Ectodermal cell (in vitro differentiated cells): ENCODE measurements around the gene SERTM1.

Experiments
- H3K27ac ChIP-seq: 2 replicates; pipeline ENCODE4 v1.7.0; 2013; ENCODE audit warnings: mild to moderate bottlenecking, low read depth, low read length; ENCODE audit not compliant: insufficient read depth, poor library complexity, severe bottlenecking
- H3K27me3 ChIP-seq: 2 replicates; pipeline ENCODE4 v1.7.0; 2013; ENCODE audit warnings: mild to moderate bottlenecking, low read length; ENCODE audit not compliant: insufficient read depth, control insufficient read depth, poor library complexity, severe bottlenecking
- H3K36me3 ChIP-seq: one replicate; pipeline ENCODE4 v1.7.0; 2013; ENCODE audit warnings: low read length; ENCODE audit not compliant: control insufficient read depth, insufficient read depth
- H3K4me1 ChIP-seq: one replicate; pipeline ENCODE4 v1.7.0; 2013; ENCODE audit warnings: low read length; ENCODE audit not compliant: control insufficient read depth, insufficient read depth
- H3K4me3 ChIP-seq: 2 replicates; pipeline ENCODE4 v1.7.0; 2013; ENCODE audit warnings: low read depth, low read length, control low read depth; ENCODE audit not compliant: insufficient read depth
- H3K9me3 ChIP-seq: 2 replicates; pipeline ENCODE4 v1.7.0; 2013; ENCODE audit warnings: mild to moderate bottlenecking, low read length, moderate library complexity; ENCODE audit not compliant: control insufficient read depth
- WGBS, 2 experiments: methylation state at CpG; one replicate each; pipeline ENCODE4 v1.1.7; 2013; ENCODE audit warnings: missing lambda C conversion rate in 2 of 2; 5-methylcytosine and 5-hydroxymethylcytosine counted together

The SERTM1 gene

DNA sequence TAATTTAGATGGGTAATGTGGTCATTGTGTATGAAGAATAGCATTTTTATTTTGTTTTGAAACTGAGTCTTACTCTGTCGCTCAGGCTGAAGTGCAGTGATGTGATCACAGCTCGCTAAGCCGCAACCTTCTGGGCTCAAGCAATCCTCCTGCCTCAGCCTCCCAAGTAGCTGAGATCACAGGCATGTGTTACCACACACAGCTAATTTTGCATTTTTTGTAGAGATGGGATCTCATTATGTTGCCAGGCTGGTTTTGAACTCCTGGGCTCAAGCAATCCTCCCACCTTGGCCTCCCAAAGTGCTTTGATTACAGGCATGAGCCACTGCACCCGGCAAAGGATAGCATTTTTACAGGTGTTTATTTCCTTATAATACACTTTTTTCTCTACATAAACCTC lies 36.6 kb downstream of the SERTM1 start:
- H3K4me1 ChIP-seq: no peaks in the 10 kb centered on the region
- no peaks in the 10 kb centered on the region for H3K9me3 ChIP-seq
- H3K36me3 ChIP-seq: no peaks in the 10 kb centered on the region
- H3K27ac ChIP-seq: no peak overlapping the region
- 87 to 89% methylated on average over 4 of the region's 4 CpGs for WGBS, 2 experiments
- no peak overlapping the region for H3K4me3 ChIP-seq
- no peaks in the 10 kb centered on the region for H3K27me3 ChIP-seq

DNA sequence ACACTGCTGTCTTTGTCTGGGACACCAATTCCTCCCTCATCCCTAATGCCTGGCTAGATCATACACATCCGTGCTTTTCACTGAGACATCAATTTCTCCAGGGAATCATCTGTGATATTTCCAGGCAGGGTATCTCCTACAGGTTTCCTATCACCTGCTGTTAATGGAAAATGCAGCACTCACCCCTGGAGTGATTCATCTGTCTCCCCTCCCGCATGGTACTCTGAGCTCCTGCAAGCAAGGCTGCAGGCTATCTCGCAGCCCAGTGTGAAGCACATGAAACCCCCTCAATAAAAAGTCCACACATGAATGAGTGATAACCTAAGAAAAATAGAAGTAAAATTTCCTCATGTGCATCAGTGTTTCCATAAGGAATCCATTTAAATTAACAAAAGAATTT lies 38.5 kb downstream of the SERTM1 start:
- no peaks in the 10 kb centered on the region for H3K9me3 ChIP-seq
- 90 to 92% methylated on average over 3 of the region's 3 CpGs for WGBS, 2 experiments
- no peak overlapping the region for H3K27ac ChIP-seq
- H3K27me3 ChIP-seq: no peaks in the 10 kb centered on the region
- no peak overlapping the region for H3K4me3 ChIP-seq
- no peaks in the 10 kb centered on the region for H3K36me3 ChIP-seq
- no peaks in the 10 kb centered on the region for H3K4me1 ChIP-seq

- no peak overlapping the region for H3K27ac ChIP-seq
- 87 to 88% methylated on average over 5 of the region's 5 CpGs for WGBS, 2 experiments
These were observed 39.0 kb downstream of the SERTM1 start for GRCh38 chr13:36712770-36713169.

DNA sequence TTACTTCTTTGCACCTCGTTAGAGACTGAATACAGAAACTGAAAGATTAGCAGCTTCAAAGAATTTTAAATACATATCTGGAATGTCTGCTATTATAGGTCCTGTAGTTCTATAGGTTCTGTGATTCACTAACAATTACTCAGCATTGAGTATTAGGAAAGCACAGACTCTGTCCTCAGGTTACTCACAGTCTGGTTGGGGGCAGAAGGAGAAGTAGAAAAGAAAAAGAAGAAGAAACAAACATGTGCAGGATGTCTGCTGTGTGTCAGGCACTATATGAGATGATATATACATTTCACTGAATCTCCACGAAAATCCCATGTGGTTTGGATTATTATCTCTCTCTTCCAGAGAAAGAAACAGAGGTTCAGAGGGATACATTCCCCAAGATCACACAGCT lies 40.1 kb downstream of the SERTM1 start:
- no peaks in the 10 kb centered on the region for H3K36me3 ChIP-seq
- H3K4me3 ChIP-seq: no peak overlapping the region
- no peak overlapping the region for H3K27ac ChIP-seq
- WGBS, 2 experiments: 85 to 94% methylated on average over 1 of the region's 2 CpGs
- H3K4me1 ChIP-seq: no peaks in the 10 kb centered on the region
- H3K9me3 ChIP-seq: no peaks in the 10 kb centered on the region
- no peaks in the 10 kb centered on the region for H3K27me3 ChIP-seq

More at GRCh38 chr13:36712770-36713169, 39.0 kb downstream of the SERTM1 start:
- Histone ChIP-seq H3K27me3 (no peaks in the 10 kb centered on the region), H3K36me3 (no peaks in the 10 kb centered on the region), H3K9me3 (no peaks in the 10 kb centered on the region), H3K4me1 (no peaks in the 10 kb centered on the region), H3K4me3 (no peak overlapping the region)

DNA sequence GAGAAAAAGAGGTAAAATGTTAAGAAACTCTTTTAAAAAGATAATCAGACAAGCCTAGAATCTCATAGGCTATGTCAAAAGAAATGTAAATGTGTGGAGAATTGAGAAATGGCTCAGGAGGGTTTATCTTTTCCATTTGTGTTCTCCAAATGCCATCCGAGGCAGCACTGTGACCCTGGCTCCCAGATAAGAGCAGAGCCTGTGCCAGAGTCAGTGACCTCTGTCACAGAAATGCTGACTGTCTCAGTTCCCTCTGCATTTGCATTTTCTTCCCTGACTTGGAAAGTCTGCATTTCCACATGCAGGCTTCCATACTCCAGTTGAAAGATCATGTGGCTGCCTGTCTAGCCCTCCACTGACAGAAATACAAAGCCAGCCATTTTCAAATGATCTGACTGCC lies 42.0 kb downstream of the SERTM1 start:
- no peak overlapping the region for H3K4me3 ChIP-seq
- no peaks in the 10 kb centered on the region for H3K9me3 ChIP-seq
- H3K27me3 ChIP-seq: no peaks in the 10 kb centered on the region
- H3K36me3 ChIP-seq: no peaks in the 10 kb centered on the region
- 78 to 84% methylated on average over 1 of the region's 1 CpG for WGBS, 2 experiments
- H3K27ac ChIP-seq: no peak overlapping the region
- no peaks in the 10 kb centered on the region for H3K4me1 ChIP-seq

DNA sequence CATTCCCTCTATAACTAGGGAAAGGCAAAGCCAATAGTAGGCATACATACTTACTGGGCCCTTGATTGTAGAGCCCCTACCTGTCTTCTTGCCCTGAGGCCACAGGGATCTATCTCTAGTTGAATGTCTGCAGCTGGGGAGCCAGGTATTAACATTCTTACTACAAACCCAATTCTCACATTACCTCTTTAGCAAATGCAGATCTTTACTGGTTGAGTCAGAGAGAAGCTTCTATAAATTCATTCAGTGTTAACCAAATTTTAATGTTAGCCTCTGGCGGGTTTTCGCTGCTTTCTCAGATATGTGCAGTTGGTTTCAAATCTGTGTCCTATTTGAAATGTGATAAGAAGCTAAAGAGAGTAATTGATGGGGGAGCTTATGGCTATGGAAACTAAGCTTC lies 43.2 kb downstream of the SERTM1 start:
- H3K36me3 ChIP-seq: no peaks in the 10 kb centered on the region
- H3K4me1 ChIP-seq: no peaks in the 10 kb centered on the region
- no peak overlapping the region for H3K4me3 ChIP-seq
- WGBS, 2 experiments: 95 to 98% methylated on average over 2 of the region's 2 CpGs
- H3K9me3 ChIP-seq: no peaks in the 10 kb centered on the region
- no peaks in the 10 kb centered on the region for H3K27me3 ChIP-seq
- no peak overlapping the region for H3K27ac ChIP-seq

- 90 to 94% methylated on average over 3 of the region's 3 CpGs for WGBS, 2 experiments
- Histone ChIP-seq H3K27ac (no peak overlapping the region), H3K4me1 (no peaks in the 10 kb centered on the region), H3K4me3 (no peak overlapping the region), H3K36me3 (no peaks in the 10 kb centered on the region), H3K27me3 (no peaks in the 10 kb centered on the region), H3K9me3 (no peaks in the 10 kb centered on the region)
These were observed 44.2 kb downstream of the SERTM1 start for GRCh38 chr13:36717966-36718545.

DNA sequence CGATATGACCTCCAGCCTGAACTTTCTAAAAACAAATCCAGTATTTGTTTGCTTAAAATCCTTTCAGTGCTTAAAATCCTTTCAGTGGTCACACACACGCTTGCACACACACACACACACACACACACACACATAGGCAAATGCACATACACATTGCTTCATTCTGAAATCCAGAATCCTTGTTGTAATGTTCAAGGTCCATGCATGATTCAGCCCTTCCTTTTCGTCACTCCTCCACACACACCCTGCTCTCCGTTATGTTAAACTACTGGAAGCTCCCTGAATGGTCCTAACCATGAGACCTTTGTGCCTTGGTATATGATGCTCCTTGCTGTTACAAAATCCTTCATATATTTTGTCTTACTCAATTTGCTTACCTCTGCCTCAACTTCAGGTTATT lies 44.9 kb downstream of the SERTM1 start:
- 93 to 94% methylated on average over 4 of the region's 4 CpGs for WGBS, 2 experiments
- Histone ChIP-seq H3K27me3 (no peaks in the 10 kb centered on the region), H3K9me3 (no peaks in the 10 kb centered on the region), H3K4me3 (no peak overlapping the region), H3K36me3 (no peaks in the 10 kb centered on the region), H3K4me1 (no peaks in the 10 kb centered on the region), H3K27ac (no peak overlapping the region)

GRCh38 chr13:36724141-36724540 lies 50.3 kb downstream of the SERTM1 start:
- H3K9me3 ChIP-seq: no peaks in the 10 kb centered on the region
- no peak overlapping the region for H3K27ac ChIP-seq
- no peaks in the 10 kb centered on the region for H3K27me3 ChIP-seq
- 85 to 87% methylated on average over 2 of the region's 2 CpGs for WGBS, 2 experiments
- no peaks in the 10 kb centered on the region for H3K36me3 ChIP-seq
- no peaks in the 10 kb centered on the region for H3K4me1 ChIP-seq
- H3K4me3 ChIP-seq: no peak overlapping the region

DNA sequence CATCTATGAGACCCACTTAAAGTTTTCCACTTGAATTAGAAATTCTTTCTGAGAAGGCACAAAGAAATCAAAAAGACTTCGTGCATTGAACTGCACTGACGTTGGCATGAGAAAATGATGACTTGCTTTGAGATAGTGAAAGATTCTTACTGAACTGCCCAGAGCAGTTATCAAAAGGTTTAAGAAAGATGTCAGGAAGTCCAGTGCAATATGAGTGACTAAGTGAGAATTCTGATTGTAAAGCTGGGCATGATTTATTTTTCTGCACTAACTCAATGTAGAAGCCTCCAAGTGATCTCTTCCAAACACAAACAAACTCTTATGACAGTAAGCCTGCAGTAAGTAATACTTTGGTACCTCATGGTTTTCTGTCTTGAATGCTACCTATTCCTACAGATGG lies 52.1 kb downstream of the SERTM1 start:
- Histone ChIP-seq H3K4me3 (no peak overlapping the region), H3K9me3 (no peaks in the 10 kb centered on the region), H3K27me3 (no peaks in the 10 kb centered on the region), H3K36me3 (no peaks in the 10 kb centered on the region), H3K4me1 (no peaks in the 10 kb centered on the region), H3K27ac (no peak overlapping the region)
- WGBS, 2 experiments: 96 to 98% methylated on average over 2 of the region's 2 CpGs

DNA sequence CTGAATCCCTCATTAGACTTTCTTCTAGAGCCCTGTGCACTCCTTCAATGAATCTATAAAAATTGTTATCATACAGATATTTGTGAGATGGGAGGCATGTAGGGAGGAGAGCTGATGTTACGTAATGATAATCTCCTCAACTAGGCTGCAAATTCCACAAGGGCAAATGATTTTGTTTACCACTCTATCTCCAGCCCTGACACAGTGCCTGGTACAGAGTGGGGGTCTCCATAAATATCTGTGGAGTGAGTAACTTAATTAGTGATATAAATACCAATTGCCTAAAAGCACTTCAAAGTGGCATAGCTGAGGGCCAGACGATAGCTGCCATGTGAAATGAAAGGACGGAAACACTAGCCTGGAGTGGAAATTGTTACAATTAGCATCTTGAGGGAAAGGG lies 54.2 kb downstream of the SERTM1 start:
- H3K27ac ChIP-seq: no peak overlapping the region
- H3K27me3 ChIP-seq: no peaks in the 10 kb centered on the region
- WGBS, 2 experiments: 96% methylated on average over 3 of the region's 3 CpGs

More for the DNA sequence above, 54.2 kb downstream of the SERTM1 start:
- no peaks in the 10 kb centered on the region for H3K9me3 ChIP-seq
- H3K4me3 ChIP-seq: no peak overlapping the region
- H3K4me1 ChIP-seq: no peaks in the 10 kb centered on the region
- H3K36me3 ChIP-seq: no peaks in the 10 kb centered on the region
